Iris pigment epithelial cell (primary cell): ENCODE results near the gene CREBBP.
A peak's percentile ranks its signal among the peaks of the same experiment; 100 is the strongest.
"Not testable (repeated sequence)": the region's sequence is repeated elsewhere in the genome, so short reads cannot be mapped to it uniquely, and the experiment has no call there.

Source experiments
- DNase-seq: peaks from one replicate; pipeline ENCODE4 v3.0.0-alpha.2; 2011; ENCODE audit warnings: low read depth

CREBBP gene

DNA sequence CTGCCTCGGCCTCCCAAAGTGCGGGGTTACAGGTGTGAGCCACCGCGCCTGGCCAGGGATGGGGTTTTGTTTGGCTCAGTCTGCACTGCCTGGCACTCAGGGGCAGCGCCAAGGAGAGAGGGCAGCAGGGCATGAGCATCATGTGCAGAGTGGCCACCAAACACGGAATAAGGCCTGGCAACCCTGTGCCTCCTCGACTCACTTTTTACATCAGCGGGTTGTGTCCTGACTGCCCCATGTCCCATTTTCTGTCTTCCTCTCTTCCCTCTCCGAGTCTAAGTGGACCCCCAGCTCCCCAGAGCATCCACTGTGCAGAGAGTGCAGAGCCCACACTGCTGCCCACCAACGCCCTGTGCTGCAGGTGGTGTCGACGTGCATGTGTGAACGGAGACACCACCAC lies 145.0 kb downstream of the CREBBP start:
- DNase-seq = no peak

DNA sequence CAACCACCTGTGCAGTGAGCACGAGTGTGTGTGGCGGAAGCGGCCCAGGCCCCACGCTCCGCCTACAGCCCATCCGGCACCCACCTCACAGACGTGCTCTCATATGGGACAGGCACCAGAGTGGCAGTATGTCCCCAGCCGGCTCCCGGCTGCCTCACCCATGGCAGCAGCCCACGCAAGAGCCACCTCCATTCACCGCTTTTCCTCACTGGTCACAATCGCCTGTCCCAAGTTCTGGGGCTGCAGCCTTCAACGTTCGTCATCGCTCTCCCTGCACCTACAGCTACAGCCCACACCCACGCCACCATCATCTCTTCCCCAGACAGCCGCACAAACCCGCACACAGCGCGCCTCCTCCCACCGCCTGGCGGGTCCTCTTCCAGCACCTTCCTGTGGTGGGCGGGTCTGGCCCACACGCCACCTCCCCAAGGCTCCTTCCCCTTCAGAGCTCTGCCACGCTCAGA lies 145.7 kb downstream of the CREBBP start:
- DNase-seq = no peak

DNA sequence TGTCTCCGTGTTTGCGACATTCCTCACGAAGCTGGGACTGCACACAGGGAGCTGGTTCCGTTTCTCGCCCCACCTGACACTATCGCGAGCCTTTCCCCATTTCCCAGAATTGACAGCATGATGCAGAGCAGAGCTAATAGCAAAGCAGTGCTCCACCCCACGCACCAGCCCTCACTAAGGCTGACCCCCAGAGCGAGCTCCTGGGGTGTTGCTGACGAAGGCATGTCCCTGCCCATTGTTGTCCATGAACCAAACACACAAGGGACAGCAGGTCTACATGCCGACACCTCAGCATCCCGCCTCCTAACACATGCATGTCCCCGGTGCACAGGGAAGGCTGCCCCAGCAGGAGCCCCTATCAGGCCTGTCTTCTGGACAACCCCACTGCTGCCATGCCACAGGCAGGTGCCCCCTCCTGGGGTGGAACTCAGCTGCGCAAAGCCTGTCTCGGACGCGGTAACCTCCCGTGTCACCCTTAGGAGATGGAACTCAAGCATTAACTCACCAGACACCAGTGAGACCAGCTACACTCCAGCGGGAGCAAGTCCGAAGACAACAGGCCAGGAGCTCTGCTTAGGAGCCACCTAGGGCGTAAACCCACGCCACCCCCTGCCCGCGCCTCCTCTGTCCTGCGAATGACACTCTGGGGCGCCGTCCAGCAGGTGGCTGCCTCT lies 146.3 kb downstream of the CREBBP start:
- no peak for DNase-seq

DNA sequence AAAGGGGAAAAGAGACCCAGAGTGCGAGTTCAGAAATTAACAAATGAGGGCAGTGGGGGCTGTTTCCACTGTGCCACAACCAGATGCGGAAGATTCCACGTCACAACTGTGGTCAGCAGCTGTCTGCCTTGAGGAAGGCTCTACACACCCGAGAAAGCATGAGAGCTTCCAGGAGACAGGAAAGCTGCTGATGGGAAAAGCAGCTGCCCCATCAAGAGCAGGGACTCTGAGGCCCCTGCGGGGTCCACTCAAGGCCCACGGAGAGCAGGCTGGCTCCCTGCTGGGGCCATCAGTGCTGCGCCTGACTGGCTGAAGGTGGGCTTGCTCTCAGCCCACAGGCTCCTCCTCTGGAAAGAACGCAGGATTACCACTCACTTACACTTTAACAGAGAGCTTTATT lies 148.3 kb downstream of the CREBBP start:
- no peak for DNase-seq

DNA sequence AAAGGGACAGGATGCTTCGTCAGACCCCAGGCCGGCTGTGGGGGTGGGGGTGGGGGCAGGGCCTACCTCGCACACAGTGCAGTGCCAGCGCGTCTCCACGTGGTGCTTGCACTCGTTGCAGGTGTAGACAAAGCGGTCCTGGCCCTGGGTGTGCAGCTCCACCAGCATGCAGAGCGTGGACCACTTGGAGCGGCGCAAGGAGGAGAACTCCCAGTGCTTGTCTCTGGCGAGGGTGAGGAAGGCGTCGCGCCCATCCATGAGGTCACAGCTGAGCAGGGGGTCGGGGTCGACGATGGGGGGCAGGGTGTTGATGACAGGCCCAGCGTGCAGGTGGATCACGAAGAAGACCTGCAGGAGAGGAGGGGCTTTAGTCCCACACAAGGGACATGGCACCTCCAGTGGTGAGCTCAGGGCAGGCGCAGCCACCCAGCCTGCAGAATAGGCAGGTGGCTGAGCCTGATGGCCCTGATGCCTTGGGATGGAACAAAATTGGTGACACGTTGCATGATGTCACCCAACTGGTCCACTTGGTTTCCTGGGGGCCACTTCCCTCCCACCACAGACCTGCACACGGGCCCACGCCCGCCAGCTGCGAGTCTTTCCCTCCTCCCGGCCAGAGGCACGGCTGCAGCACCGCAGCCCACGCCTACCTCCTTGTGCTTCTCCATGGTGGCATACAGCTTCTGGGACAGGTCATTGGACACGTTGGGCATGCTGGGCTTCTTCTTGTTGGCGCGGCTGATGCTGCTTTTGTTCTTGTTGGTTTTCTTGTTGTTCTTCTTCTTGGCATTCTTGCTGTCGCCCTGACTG lies 149.2 kb downstream of the CREBBP start:
- no peak for DNase-seq

DNA sequence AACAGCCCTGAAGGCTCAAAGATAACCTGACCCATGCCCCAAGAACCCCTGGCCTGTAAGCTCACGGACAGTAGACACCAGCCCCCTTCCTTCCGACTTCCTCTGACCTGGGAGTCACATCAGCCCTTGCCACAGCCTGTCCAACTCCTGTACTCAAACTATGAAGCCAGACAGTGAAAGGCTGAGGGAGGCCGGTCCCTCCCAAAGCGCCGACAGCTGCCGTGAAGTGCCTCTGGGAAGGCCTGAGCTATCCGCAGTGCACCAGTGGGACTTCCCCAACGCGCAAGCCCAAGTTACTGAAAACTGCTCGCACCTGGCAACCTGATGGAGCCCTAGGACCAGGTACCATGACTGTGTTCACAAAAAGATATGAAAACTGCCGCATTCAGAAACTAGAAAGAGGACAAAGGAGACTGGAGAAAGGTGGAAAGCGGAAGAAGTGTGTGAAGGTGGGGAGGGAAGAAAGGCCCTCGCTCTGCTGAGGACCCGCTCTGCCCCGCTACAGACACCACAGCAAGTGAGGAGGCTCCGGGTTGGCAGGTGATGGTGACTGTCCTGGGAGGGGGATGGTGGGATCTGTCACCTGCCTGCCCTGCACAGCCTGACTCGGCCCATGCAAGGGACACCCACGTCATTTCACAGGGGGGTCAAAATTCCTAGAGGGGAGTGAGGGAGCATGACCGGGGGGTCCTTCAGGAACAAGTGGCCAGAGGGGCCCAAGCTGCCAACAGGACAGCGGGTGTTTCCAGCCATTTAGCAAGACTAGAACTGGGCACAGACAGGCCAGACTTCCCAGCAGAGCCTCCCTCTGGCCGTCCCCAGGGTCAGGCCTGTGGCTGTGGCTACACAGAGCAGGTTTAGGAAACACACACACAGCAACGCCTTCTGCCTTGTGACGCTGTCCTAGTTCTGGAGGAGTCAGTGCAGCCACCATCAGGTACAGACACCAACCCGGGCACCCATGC lies 150.1 kb downstream of the CREBBP start:
- no peak for DNase-seq

DNA sequence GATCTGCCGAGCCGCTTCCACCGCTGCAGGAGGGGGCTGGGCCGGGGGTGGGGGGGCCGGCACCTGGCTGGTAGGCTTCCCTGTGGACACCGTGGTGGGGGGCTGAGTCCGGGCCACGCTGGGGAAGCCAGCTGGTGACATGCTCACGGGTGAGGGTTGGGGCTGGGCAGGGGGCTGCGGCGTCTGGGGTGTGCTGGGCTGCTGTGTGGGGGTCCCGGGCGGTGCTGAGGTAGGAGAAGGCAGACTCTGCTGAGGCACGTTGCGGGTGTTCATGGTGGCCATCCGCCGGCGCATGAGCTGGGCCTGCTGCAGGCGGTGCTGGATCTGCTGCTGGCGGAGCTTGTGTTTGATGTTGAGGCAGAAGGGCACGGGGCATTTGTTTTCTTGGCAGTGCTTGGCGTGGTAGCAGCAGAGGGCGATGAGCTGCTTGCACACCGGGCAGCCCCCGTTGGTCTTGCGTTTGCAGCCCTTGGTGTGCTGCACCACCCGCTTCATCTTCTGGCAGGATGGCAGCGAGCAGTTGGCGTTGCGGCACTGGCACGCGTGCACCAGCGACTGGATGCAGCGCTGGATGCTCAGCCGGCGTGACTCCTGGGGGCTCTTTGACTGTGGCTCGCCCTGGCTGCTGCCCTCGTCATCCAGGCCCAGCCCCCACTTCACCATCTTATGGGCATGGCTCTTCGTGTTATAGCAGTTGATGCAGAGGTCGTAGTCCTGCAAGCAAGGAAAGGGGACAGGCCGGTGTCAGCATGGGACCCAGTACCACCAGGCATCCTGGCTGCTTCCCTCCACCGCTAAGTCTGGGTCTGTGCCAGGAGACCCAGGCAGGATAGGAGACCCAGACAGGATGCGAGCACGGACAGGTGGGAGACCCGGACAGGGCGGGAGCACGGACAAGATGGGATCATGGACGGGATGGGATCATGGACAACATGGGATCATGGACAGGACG lies 151.1 kb downstream of the CREBBP start:
- DNase-seq = no peak

DNA sequence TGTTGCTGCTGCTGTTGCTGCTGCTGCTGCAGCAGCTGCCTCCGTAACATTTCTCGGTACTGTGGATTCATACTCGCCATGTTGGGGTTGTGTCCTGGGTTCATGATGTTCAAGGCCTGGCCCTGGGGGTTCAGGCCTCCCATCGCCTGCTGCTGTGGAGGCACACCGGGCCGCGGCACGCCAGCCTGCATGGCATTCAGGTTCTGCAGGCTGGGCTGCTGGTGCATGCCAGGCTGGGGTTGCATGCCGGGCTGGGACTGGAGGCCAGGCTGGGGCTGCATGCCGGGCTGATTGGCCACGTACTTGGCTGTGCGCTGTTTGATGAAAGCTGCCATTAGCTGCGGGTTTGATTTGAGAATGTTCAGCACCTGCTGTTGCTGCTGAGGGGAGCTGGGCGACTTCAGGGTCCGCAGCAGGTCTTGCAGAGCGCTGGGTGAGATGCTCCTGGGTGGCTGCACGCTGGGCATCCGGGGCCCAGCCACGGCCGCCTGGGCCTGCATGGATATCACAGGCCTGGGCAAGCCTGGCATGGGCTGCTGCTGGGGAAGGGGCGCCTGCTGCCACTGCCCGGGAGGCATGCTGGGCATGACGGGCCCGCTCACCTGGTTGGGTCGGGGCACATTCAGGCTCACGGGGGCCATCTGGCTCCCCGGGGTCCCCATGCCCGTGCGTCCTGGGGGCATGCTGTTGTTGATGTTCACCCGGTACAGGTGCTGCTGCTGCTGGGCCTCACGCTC lies 151.9 kb downstream of the CREBBP start:
- DNase-seq = no peak

DNA sequence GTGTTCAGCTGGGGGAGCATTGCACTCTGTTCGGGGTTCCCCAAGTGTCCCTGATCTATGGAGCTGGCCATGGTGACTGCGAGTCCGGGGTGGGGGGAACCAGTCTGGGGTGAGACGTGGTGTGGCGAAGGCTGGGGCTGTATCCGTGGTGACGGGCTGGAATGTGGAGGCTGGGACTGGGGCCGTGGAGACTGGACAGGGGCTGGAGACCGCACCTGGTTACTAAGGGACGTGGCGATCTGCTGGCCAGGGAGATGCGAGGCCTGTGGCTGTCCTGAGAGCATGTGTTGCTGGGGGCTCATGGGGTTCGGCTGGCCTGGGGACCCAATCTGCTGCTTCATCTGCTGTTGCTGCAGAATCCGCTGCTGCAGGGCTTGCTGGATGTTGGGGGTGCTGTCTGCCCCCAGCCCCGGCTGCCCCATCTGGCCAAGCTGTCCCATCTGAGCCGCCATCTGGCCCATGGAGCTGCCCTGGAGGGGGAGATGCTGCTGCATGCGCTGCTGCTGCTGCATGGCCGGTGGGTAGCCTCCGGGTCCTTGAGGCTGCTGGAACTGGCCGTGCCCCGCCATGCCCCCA lies 152.6 kb downstream of the CREBBP start:
- DNase-seq = no peak

DNA sequence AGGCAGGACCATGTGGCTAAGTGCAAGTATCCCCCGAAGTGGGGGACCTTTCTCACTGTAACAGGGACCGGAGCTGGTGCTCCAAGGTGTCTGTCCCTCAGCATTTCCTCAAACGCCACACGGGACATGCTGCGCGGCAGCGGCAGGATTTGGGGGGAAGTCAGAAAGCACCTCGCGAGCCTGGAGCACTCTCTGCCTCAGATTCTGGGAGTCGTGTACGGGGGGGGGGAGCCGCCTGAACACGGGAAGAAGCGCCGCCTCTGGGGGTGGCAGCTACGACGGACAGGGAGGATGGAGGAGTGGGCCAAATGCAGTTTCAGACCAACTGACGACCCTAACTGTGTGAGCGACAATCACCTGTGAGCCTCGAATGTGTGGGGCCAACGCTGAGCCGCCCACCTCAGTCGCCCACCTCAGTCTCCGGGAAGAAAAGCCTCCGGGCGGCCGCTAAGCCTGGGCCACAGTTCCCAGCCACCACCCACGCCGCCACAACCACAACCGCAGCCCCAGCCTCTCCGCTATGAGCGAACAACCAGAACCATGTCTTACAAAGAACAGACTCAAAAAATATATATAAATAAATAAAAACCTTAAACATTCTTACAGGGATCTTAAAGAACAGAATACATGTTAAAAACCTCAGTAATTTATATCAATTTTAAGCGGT lies 154.4 kb downstream of the CREBBP start:
- no peak for DNase-seq

DNA sequence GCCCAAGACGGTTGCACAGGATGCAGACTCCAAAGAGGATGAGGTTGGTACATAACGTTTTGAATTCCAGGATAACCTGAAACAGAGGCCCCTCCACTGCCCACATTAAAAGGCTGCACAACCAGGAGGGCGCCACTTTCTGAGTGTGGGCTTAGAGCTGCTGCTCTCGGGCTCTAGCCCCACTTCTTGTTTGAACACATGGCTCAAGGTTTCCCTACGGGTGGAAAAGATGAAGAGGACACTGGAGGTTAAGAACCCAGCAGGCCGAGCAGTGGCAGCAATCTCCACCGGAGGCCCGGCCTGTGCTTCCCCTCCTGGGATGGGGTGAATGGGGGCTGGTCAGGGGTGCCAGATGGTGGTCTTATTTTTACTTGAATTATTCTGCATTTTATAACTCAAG lies 155.2 kb downstream of the CREBBP start:
- no peak for DNase-seq

DNA sequence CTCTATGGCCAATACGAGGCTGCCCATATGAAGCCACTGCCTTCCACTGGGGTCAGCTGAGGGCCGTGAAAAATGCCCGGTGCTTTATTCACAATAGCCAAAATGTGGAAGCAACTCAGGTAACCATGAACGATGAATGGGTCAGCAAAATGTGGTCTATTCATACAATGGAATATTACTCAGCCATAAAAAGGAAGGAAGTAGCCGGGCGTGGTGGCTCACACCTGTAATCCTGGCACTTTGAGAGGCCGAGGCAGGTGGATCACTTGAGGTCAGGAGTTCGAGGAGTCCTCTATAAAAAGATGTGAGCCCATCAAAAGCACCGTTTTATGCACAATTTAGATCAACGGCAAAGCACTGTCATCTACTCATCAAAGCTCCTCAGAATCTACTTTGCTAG lies 158.0 kb downstream of the CREBBP start:
- DNase-seq = no peak

DNA sequence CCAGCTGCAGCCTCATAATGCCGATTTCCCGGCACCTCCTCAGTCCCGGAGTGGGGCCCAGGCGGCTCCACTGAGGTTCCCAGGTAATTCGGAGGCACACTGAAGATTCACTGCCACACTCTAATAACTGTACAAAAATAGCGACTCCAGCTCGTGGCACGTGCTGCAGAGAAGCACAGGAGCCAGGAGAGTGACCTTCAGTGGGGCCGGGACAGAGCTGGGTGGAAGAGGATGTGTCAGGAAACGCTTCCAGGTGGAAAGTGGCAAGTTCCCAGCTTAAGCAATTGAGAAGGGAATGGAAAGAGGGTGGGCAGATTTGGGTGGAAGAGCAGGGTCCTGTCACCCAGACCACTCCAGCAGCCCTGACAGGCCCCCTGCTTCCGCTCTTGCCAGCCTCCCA lies 160.1 kb downstream of the CREBBP start:
- no peak for DNase-seq

DNA sequence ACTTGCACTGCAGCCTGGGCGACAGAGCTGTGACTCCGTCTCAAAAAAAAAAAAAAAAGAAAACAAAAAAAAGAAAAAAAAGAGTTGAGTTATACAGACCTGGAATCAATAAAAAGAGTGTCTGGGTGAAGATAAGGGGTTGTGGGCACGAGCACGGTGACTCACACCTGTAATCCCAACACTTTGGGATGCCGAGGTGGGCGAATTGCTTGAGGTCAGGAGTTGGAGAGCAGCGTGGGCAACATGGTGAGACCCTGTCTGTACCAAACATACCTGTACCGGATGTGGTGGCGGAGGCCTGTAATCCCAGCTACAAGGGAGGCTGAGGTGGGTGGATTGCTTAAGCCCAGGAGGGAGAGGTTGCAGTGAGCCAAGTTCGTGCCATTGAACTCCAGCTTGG lies 161.9 kb downstream of the CREBBP start:
- no peak for DNase-seq

DNA sequence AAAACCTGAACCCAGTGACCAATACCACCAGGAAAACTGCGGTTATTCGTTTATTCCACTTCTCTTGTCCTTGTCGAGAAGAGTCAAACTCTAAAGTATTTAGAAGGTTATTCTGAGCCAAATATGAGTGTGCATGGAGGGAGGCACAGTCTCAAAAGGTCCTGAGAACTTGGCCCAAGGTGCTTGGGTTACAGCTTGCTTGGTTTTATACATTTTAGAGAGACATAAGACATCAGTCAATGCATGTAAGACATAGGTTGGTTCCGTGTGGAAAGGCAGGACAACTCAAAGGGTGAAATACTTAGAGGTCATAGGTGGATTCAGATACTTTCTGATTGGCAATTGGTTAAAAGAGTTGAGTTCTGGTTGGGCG lies 162.5 kb downstream of the CREBBP start:
- DNase-seq = no peak

DNA sequence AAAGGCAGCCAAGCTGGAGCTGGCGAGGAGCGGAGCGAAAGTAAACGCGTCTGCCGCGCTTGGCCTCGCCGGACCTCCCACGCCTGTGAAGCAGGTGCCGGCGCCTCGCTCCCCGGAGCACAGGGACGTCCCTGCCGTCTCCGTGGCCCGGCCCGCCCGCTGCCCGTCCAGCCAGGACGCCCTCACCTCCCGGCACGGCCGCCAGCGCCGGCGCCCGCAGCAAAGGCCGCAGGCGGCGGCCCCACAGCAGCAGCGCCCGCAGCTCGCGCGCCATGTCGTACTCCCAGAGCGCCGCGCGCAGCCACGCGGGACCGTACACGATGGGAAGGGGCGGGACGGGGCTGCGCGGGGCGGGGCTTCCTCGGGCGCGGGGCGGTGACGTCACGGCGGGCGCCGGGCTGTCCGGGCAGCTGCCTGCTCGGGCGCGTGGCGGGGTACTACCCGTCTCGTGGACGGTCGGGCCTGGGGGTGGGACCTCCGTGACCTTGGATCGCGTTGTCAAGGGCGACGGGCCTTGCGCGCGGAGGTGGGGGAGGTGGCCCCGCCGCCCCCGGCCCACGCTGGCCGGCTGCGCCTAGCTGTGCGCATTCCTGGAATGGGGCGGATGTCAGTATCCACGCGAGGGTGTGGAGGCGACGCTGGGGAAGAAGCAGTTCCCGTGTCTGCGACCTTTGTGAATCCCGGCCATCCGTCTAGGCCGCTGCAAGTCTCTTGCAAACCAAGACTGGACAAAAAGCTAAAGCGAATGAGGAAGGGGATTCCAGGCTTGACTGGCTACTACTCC lies 163.1 kb downstream of the CREBBP start, which contains the start of gene TRAP1:
Gene TRAP1 (minus strand): TSS at position 290 of the 784 bp plus-strand sequence. CDS start 16 bp downstream, at position 274.
- DNase-seq = peak; percentile 83

DNA sequence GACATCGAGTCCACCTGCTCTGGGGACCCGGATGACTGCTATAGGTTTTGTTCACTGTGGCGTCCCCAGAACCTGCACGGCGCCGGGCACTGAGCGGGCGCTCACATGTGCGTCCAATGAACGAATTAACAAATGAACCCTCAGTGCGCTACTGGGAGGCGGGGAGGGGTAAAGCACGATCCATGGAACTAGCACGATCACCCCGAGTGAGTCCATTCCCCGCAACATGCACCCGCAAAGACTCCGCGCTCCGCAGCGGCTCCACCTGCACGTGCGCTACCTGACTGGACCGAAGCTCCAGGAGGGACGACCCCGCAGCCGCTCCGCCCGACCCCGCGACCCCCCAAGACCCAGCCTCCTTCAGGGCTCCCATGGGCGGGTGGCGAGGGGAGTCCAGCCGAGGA lies 163.7 kb downstream of the CREBBP start:
- peak; percentile 26 for DNase-seq

DNA sequence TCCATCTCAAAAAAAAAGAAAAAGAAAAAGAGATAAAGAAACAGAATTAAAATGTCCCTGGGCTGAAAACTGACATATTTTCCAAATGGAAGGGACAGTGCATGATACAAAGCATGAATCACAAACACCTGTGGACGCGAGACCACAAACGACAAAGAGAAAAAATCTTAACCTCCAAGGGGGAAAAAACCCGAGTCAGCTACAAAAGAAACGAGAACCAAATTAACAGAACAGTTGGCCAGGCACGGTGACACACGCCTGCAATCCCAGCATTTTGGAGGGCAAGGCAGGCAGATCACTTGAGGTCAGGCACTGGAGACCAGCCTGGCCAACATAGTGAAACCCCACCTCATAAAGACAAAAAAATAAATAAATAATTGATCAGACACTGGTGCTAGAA lies 165.1 kb downstream of the CREBBP start:
- DNase-seq = no peak

DNA sequence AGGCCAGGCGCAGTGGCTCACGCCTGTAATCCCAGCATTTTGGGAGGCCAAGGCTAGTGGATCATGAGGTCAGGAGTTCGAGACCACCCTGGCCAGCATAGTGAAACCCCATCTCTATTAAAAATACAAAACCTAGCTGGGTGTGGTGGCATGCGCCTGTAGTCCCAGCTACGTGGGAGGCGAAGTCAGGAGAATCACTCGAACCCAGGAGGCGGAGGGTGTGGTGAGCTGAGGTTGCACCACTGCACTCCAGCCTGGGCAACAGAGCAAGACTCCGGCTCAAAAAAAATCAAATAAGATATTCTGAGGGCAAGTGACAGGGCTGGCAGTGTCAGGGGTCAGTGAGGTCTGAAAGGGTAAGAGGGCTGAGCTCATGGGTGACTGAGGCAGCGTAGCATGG lies 166.1 kb downstream of the CREBBP start:
- not testable (repeated sequence) for DNase-seq
